A204.1 (cell line): ENCODE data around the gene DBP.
"Not testable (repeated sequence)": the region's sequence is repeated elsewhere in the genome, so short reads cannot be mapped to it uniquely, and the experiment has no call there.

Experiments used
- FAIRE-seq: peaks from 2 replicates; lab custom pipeline; 2012; peaks lifted over from hg19 to GRCh38; lab: Jason Lieb, UNC

Gene DBP, protein sequence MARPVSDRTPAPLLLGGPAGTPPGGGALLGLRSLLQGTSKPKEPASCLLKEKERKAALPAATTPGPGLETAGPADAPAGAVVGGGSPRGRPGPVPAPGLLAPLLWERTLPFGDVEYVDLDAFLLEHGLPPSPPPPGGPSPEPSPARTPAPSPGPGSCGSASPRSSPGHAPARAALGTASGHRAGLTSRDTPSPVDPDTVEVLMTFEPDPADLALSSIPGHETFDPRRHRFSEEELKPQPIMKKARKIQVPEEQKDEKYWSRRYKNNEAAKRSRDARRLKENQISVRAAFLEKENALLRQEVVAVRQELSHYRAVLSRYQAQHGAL

DNA sequence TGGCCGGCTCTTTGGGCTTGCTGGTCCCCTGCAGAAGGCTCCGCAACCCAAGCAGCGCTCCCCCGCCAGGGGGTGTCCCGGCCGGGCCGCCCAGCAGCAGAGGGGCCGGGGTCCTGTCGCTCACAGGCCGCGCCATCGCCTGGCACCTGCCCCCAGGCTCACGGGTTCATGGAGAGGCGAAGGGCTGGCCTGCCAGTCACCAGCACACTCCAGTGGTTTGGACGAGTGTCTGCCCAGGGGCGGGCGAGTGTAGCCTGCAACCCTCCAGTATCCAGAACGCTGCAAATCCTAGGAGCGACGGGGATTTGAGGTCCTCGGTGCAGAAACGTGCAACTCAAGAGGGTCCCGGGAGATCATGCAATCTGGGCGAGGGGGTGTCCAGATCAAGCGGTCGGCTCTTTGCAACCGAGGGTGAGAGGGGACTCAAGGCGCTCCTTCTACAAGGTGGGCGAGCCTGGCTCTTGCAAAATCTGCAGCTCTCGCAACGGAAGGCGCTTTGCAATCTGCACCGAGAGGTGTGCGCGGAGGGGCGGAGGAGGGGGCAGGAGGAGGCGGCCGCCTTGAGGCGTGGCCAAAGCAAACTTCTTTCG is at the start of gene DBP:
DBP (minus strand) TSS at position 521 of the 590 bp plus-strand sequence; CDS start at position 136, 385 bp downstream.
- no peak for FAIRE-seq

DNA sequence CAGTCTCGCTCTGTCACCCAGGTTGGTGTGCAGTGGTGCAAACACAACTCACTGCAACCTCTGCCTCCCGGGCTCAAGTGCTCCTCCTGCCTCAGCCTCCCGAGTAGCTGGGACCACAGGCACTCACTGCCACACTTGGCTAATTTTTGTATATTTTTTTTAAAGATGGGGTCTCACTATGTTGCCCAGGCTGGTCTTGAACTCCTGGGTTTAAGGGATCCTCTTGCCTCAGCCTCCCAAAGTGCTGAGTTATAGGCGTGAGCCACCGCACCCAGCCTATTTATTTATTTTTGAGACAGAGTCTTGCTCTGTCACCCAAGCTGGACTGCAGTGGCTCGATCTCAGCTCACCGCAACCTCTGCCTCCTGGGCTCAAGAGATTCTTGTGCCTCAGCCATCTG is 49.5 kb upstream of the DBP start:
- FAIRE-seq, result not testable (repeated sequence)

DNA sequence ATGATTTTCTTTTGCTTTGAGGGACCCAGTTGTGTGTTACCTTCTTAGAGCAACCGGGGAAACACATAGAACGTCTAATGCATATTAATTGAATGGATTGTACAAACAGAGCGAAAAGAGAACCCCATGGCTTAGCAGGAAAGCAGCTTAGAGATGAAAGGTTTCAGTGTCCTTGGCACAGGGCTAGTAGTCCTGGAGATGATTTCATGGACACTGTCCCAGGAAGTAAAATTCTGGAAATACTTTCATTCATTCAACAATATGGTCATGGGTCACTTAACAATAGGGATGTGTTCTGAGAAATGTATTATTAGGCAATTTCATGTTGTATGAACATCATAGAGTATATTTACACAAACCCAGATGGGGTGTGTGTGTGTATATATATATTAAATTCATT is 48.9 kb upstream of the DBP start:
- FAIRE-seq, result no peak

DNA sequence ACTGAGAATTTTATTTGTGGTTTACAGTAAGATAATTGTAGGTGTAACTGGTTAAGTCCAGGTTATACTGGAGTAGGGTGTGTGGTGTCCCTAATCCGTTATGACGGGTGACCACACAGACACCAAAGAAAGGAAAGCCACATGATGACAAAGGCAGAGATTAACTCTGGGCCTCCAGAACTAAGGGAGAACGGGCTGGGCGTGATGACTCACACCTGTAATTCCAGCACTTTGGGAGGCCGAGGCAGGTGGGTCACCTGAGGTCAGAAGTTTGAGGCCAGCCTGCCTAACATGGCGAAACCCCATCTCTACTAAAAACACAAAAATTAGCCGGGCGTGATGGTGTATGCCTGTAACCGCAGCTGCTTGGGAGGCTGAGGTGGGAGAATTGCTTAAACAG is 48.4 kb upstream of the DBP start:
- no peak for FAIRE-seq

DNA sequence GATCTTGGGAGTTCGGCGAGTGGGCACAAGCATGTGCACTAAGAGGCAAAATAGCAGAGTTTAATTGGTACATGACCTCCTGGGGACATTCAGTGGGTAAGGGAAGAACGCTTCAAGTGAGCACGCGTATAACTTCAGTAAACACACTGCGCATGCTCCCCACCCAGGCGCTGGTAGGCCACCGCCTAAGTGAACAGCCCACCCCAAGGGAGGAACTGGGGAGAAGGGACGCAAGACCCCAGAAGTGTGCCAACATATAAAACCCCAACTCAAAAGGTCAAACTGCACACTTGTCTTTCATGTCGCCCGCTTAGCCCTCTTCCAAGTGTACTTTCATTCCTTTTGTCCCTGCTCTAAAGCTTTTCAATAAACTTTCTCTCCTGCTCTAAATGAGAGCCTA is 46.2 kb upstream of the DBP start:
- FAIRE-seq, result no peak

DNA sequence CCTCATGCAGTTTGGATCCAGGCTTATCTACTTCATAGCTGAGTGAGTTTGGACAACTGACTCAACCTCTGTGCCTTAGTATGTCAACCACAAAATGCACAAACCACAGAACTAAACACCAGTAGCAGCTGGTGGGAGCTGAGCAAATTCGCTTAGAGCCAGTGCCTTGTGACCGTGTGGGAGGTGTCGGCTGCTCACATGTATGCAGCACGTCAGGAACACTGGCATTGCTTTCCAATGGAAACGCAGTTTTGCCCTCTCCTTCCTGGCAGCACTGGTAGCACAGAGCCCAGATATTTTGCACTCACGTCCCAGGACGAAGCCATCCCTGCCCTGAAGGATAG is 43.9 kb upstream of the DBP start:
- FAIRE-seq, result no peak

DNA sequence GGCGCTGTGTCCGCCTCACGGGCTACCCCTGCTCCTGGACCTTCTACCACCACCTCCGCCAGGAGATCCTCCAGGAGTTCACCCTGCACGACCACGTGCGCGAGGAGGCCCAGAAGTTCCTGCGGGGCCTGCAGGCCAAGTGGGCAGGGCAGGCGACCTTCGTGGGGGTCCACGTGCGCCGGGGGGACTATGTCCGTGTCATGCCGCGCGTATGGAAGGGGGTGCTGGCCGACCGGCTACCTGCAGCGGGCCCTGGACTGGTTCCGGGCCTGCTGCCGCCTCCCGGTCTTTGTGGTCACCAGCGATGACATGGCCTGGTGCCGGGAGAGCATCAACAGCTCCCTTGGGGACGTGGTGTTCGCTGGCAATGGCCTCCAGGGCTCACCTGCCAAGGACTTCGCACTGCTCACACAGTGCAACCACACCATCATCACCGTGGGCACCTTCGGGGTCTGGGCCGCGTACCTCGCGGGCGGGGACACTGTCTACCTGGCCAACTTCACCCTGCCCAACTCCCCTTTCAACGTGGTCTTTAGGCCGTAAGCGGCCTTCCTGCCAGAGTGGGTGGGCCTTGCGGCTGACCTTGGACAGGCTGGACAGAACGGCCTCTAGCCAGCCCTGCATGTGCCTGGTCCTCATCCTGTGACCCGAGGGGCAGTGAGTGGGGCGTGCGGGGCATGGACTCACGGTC is 43.4 kb upstream of the DBP start:
- FAIRE-seq, result no peak

DNA sequence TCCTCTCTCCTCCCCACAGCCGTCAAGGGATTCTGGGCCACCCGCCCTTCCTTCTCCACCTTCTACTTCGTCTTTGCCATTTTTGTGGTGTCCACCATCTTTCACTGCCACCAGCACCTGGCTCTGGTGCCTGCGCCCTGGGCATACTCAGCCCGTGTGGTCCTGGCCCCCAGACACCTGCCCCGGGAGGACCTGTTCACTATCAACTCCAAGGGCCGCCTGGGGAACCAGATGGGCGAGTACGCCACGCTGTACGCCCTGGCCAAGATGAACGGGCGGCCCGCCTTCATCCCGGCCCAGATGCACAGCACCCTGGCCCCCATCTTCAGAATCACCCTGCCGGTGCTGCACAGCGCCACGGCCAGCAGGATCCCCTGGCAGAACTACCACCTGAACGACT is 42.8 kb upstream of the DBP start:
- FAIRE-seq, result not testable (repeated sequence)

DNA sequence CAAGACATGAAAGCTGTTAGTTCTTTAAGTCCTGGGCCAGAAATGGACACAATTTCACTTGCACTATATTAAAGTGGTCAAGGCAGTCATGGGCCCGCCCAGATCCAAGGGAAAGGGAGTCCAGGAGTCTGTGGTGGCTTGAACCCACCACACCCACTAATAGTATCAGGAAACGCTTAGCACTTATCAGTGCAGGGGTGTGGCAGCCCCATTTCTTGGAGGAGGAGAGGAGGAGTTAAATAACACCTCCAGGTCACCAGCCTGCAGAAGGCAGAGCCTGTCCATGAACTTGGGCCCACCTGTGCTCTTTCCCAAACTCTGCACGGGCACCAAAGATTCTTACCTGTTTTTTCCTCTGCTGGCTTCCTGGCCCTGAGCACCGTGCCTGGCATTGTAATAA is 41.0 kb upstream of the DBP start:
- FAIRE-seq, result no peak

DNA sequence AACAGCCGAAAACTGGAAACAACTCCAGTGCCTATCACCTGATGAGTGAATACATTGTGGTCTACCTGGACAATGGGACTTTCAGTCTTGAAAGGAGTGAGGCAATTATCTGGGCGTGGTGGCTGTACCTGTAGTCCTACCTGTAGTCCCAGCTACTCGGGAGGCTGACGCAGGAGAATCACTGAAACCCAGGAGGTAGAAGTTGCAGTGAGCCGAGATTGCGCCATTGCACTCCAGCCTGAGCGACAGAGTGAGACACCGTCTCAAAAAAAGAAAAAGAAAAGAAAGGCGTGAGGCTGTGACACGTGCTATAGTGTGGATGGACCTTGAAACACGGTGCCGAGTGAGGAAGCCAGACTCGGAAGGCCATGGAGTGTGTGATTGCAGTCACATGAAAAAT is 39.7 kb upstream of the DBP start:
- no peak for FAIRE-seq

DNA sequence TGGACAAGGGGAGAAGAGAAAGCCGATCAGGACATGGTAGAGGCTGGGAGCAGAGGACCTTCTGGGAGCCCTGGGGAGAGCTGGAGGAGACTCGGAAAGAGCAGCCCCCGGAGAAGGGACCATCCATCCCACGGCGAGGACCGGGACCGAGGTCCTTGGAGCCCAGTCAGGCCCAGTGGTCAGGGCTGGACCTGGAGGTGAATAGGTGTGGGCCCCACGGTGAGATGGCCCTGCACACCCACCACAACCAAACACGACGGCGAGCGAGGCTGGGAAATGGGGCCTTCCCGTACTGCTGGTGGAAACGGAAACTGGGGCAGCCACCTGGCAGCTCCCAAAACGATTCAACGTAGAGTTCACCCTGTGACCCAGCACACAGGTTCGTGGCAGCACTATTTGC is 39.3 kb upstream of the DBP start:
- FAIRE-seq, result no peak

DNA sequence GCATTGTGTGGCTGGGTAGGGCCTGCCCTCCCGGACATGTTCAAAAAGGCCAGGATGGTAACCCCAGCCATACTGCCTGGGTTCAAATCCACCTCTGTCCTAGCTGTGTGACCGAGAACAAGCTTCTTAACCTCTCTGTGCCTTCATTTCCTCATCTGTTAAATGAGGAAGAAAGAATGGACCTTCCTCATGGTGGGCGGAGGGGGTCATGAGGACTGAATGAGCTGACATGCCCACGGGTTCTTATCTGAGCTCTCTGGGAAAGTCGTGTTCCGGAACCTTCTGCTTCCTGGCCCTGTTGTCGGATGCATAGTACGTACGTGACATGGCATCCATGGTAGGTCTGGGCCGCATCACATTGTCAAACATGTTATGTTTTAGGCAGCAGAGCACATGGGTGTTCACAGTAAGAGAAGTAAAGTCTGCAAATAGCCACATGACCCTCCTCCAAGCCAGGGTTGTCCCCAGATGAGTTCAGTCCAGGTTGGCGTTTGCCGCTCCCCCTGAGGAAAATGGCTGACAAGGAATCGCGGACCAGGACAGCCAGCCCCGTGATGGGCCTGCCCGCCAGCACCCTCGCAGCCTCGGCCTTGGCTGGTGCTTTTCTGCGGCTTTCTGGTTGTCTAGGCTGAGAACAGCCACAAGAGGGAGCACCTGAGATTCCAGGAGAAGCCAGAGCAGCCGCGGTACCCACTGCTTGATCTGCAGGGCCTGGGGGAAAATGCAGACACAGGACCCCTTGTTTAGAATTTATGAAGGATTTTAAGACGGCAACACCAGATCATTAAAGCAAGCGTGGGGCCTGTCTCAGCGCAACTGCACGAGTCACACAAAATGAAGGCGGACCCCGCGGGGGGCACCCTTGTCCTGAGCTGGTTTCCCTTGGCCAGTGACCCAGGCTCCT is 38.0 kb upstream of the DBP start:
- FAIRE-seq, result peak; percentile 64

DNA sequence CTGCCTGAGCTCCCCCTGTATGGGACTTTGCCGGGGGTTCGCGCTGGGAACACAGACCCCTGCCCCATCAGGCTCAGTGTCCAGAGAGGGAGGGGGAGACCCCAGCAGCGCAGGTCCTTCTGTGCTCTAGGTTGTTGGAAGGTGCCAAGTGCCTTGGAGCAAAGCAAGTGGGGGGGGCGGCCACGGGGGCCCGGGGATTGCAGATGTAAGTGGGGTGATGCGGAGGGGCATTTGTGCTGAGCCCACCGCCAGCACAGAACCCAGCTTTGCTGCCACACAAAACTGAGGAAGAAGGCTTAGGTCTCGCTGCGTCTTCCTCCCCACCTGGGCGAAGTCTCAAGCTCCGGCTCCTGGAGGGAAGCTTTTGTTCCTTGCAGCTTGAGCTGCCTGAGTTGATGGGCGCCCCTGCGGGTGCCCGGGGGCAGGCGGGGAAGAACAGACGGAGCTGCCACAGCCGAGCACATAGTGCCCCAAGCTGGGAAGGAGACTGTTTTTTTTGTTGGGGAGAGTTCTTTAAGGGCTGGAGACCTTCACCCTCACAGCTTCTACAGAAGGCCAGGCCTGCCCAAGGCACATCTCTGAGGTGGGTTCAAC is 37.1 kb upstream of the DBP start:
- no peak for FAIRE-seq

DNA sequence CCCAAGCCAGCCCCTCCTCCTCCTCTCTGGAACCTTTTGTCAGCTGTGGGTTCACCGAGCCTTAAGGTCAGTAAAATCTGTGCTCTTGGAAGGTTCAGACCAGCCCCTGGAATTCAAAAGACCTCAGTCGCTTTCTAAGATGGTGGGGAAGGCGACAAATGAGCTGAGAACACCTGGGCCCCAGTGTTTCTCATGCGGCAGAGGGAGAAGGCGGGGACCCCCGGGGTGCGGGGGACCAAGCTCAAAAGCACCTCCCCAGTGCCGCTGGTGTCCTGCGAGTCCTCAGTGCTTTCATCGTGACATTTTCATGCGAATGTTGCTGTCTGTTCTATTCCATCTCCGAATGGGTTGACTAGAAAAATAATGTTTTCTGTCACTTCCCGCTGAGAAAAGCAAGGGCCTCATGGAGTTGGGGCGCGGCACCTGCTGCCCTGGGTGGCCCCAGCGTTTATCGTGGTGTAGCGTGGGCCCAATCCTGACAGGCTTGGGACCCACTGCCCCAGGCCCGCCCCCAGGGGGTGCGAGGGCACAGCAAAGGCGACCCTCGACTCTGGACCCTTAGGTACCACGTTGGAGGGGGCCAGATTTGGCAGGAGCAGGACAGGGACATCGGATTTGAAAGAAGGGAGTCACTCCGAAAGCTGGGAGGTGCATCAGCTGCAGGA is 36.4 kb upstream of the DBP start:
- no peak for FAIRE-seq

DNA sequence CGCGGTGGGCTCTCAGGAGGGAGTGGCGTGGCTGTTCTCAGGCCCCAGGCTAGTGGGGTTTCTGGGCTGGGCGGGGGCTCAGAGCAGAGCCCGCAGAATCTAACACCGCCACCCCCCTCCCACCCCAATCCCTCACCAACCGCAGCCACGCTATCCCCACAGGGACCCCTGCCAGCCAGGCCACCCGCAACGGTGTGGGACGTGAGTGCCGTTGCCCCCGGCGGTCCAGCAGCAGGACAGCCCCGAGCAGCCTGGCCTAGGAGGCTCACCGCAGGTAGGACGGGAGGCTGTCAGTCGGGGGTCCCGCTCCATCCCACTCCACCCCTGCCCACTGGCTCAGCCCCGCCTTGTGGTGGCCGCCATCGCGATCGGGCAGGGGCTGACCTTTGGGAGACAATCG is 35.8 kb upstream of the DBP start, which contains the start of gene NTN5:
NTN5 (minus strand) TSS at position 24 of the 400 bp plus-strand sequence. CDS start 2,031 bp downstream, outside the sequence.
- no peak for FAIRE-seq

DNA sequence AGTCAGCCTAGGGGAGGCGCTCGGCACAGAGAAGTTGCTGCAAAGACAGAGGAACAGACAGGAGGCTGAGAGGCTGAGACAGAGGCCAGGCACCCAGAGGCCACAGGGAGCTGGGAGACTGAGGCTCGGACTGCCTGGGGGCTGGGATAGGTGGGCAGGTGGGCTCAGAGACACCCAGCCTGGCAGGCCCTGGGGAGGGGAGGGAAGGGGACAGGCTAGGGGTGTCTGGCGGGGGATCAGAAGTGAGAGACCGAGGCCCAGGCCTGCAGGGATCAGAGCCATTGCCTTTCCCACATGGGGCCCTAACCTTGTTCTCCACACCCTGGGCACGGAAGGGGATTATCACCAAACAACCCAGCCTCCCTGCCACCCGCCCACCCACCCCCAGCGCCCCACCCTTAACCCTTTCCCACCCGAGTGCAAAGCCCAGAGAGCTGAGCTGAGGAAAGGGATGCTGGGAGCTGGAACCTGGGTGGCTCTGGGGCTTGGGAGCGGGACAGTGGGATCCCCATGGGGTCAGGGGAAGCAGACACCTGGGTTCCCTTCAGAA is 34.3 kb upstream of the DBP start:
- no peak for FAIRE-seq

DNA sequence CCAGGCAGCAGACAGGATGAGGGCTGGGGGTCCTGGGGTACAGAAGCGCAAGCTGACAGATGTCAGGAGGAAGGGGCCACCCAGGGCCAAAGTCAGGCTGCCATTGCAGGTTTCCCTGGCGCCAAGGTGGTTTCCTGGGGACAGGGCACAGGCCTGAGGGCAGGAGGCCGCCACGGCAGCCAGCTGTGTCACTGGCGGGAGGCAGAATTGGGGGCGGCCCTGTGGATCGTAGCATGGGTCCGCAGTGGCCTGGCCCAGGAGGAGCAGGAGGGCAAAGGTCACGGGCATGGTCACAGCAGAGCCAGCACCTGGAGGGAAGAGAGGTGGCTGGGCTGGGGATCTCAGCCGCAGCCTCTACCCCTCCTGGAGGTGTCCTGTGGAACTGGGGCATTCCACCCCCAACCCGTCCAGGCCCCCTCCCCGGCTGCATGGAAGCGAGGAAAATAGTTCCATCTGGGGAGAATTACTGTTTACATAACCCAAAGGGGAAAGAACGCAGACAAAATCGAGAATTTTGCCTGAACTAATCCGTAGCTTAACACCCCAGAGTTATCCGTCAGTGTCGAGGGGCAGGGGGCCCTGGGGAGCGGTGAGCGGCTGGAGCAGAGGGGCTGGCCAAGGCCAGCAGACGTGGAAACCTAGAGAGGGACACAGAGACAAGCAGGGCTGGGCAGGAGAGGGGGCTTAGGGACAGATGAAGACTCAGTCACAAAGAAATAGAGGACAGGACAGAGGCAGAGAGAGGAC is 33.7 kb upstream of the DBP start:
- FAIRE-seq, result no peak

DNA sequence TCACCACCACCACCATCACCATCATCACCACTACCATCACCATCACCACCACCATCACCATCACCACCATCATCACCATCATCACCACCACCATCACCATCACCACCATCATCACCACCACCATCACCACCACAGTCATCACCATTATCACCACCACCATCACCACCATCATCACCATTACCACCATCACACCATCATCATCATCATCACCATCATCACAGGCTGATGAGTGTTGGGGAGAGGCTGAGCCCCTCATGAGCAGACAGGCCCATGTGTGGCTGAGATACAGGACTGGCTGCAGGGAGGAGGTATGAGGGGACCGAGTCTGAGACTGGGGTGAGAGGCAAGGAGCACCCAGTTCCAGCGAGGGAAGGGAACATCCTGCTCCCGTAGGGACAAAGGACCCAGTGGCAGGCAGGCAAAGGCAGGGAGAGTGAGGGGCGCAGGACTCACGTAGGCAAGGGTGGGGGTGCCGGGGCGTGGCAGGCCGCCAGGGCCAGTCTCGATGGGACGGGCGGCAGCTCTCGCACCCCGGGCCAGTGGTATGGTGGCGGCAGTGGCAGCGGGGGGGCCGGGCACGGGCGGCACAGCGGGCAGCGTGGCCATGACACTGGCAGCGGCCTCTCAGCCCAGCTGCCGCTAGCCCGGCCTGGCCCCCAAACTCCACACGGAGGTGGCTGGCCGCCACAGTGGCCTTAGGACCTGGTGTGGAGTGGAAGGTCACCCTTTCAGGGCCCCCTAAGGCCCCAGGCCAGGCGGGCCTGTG is 32.9 kb upstream of the DBP start:
- FAIRE-seq, result no peak

DNA sequence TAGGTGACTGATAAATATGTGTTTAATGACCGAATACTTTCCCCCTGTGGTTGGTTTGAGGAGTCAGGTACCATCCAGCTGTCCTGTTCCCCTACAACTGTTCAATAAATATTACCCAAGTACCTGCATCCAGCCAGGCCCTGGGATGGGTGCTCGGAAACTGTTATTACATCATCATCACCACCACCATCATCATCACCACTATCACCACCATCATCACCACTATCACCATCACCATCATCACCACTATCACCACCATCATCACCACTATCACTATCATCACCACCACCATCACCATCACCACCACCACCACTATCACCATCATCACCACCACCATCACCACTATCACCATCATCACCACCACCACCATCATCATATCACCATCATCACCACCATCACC is 31.6 kb upstream of the DBP start:
- FAIRE-seq, result no peak

DNA sequence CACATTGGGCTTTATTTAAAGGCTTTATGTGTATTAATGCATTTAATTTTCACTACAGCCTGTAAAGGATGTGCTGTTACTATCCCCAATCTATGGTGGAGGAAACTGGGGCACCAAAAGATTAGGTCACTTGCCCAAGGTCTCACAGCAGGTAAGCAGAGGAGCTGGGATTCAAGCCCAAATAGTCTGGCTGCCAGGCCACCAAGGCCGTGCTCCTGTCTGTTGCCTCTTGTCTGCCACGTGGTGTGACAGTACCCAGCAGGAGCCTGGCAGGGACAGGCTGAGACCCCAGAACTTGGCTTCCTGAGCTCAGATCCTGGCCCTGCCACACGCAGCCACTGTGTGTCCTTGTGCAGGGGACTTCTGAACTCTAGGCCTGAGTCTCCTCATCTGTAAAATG is 31.2 kb upstream of the DBP start:
- FAIRE-seq, result no peak
